HG03066 (cell line): ENCODE data around the gene SORCS2.
"Not testable (repeated sequence)": the region's sequence is repeated elsewhere in the genome, so short reads cannot be mapped to it uniquely, and the experiment has no call there.

Experiments used
- ATAC-seq: cut with Tn5 transposase; IDR thresholded peaks from one replicate; pipeline ENCODE4 v1.9.1; 2021; ENCODE audit warnings: low read depth; ENCODE audit not compliant: unreplicated experiment

The SORCS2 gene

GRCh38 chr4:7215187-7215586 lies 22.8 kb downstream of the SORCS2 start:
- ATAC-seq: not testable (repeated sequence)

GRCh38 chr4:7217039-7217438 lies 24.7 kb downstream of the SORCS2 start:
- no peak for ATAC-seq

- ATAC-seq: no peak
These were observed 25.4 kb downstream of the SORCS2 start for GRCh38 chr4:7217474-7218321.

GRCh38 chr4:7218686-7219085 lies 26.3 kb downstream of the SORCS2 start:
- no peak for ATAC-seq

- ATAC-seq: no peak
These were observed 30.2 kb downstream of the SORCS2 start for GRCh38 chr4:7222521-7222920.

GRCh38 chr4:7223541-7223940 lies 31.2 kb downstream of the SORCS2 start:
- no peak for ATAC-seq

- ATAC-seq: no peak
These were observed 31.7 kb downstream of the SORCS2 start for GRCh38 chr4:7224001-7224400.

GRCh38 chr4:7224878-7225533 lies 32.7 kb downstream of the SORCS2 start:
- ATAC-seq: no peak

GRCh38 chr4:7226439-7226838 lies 34.1 kb downstream of the SORCS2 start:
- ATAC-seq: no peak

- ATAC-seq: no peak
These were observed 34.7 kb downstream of the SORCS2 start for GRCh38 chr4:7227008-7227407.

GRCh38 chr4:7228734-7229133 lies 36.4 kb downstream of the SORCS2 start:
- ATAC-seq: no peak

- no peak for ATAC-seq
These were observed 39.8 kb downstream of the SORCS2 start for GRCh38 chr4:7232061-7232650.

- ATAC-seq: no peak
These were observed 40.8 kb downstream of the SORCS2 start for GRCh38 chr4:7233006-7233580.

GRCh38 chr4:7233601-7234000 lies 41.3 kb downstream of the SORCS2 start:
- ATAC-seq: no peak

- ATAC-seq: no peak
These were observed 42.2 kb downstream of the SORCS2 start for GRCh38 chr4:7234355-7235029.

GRCh38 chr4:7235030-7235380 lies 42.7 kb downstream of the SORCS2 start:
- no peak for ATAC-seq

- ATAC-seq: no peak
These were observed 44.5 kb downstream of the SORCS2 start for GRCh38 chr4:7236847-7237246.

- ATAC-seq: no peak
These were observed 45.5 kb downstream of the SORCS2 start for GRCh38 chr4:7237873-7238272.

GRCh38 chr4:7238300-7238960 lies 46.1 kb downstream of the SORCS2 start:
- no peak for ATAC-seq

GRCh38 chr4:7239101-7239820 lies 46.9 kb downstream of the SORCS2 start:
- ATAC-seq: no peak
